Central memory CD8-positive, alpha-beta T cell (primary cell): ENCODE measurements around the gene IL36RN.

Experiments used
- ATAC-seq: fragments of 150-1000 bp; cut with Tn5 transposase; replicated peaks from 2 replicates; pipeline ENCODE4 v1.10.0; 2022; ENCODE audit warnings: mild to moderate bottlenecking, moderate FRiP score, moderate number of reproducible peaks; ENCODE audit not compliant: poor library complexity, severe bottlenecking; ENCODE audit errors: extremely low read depth
- DNase-seq, 2 donors: peaks; one replicate each; pipeline ENCODE4 v3.0.0; 2021; ENCODE audit warnings: low spot score in 2 of 2
- H3K27ac Mint-ChIP-seq: one replicate; pipeline ENCODE4 v1.8.0; 2022; ENCODE audit warnings: low read depth, mild to moderate bottlenecking, moderate library complexity, mixed read lengths
- H3K27me3 Mint-ChIP-seq: one replicate; pipeline ENCODE4 v1.8.0; 2022; ENCODE audit warnings: mixed read lengths
- H3K36me3 Mint-ChIP-seq: one replicate; pipeline ENCODE4 v1.8.0; 2022; ENCODE audit warnings: mild to moderate bottlenecking, moderate library complexity, mixed read lengths; ENCODE audit not compliant: insufficient read depth
- H3K4me1 Mint-ChIP-seq: one replicate; pipeline ENCODE4 v1.8.0; 2022; ENCODE audit warnings: mixed read lengths
- H3K4me3 Mint-ChIP-seq: one replicate; pipeline ENCODE4 v1.8.0; 2022; ENCODE audit warnings: mild to moderate bottlenecking, moderate library complexity, mixed read lengths
- H3K9me3 Mint-ChIP-seq: one replicate; pipeline ENCODE4 v1.8.0; 2022; ENCODE audit warnings: mixed read lengths

The IL36RN gene

GRCh38 chr2:113058998-113059960, at the start of gene IL36RN:
Gene IL36RN, plus strand, starts transcription at chr2:113059198. Its CDS starts 241 bp downstream, at chr2:113059439.
- DNase-seq = no peak
- Mint-ChIP-seq H3K4me1 (no peaks in the 10 kb centered on the region), H3K4me3 (no peak within 1 kb of the TSS), H3K27me3 (peaks cover 42% of the 10 kb centered on the region), H3K27ac (no peak within 1 kb of the TSS), H3K9me3 (peaks cover 12% of the 10 kb centered on the region), H3K36me3 (peaks cover 1% of the 10 kb centered on the region)
- ATAC-seq = no peak

- peaks cover 2% of the 10 kb centered on the region for H3K36me3 Mint-ChIP-seq
- no peak for ATAC-seq
- no peak for DNase-seq
- no peak overlapping the region for H3K4me3 Mint-ChIP-seq
- H3K9me3 Mint-ChIP-seq = no peaks in the 10 kb centered on the region
- no peak overlapping the region for H3K27ac Mint-ChIP-seq
- peaks cover 40% of the 10 kb centered on the region for H3K27me3 Mint-ChIP-seq
- no peaks in the 10 kb centered on the region for H3K4me1 Mint-ChIP-seq
Measured at GRCh38 chr2:113009622-113010021, 49.4 kb upstream of the IL36RN start.

GRCh38 chr2:113010088-113010487, 48.9 kb upstream of the IL36RN start:
- H3K9me3 Mint-ChIP-seq = no peaks in the 10 kb centered on the region
- H3K4me3 Mint-ChIP-seq = no peak overlapping the region
- peaks cover 44% of the 10 kb centered on the region for H3K27me3 Mint-ChIP-seq
- peaks cover 2% of the 10 kb centered on the region for H3K36me3 Mint-ChIP-seq
- H3K4me1 Mint-ChIP-seq = no peaks in the 10 kb centered on the region
- H3K27ac Mint-ChIP-seq = no peak overlapping the region
- no peak for DNase-seq
- no peak for ATAC-seq

GRCh38 chr2:113011108-113011507, 47.9 kb upstream of the IL36RN start:
- Mint-ChIP-seq H3K36me3 (peaks cover 2% of the 10 kb centered on the region), H3K27me3 (peaks cover 46% of the 10 kb centered on the region), H3K4me3 (no peak overlapping the region), H3K27ac (no peak overlapping the region), H3K4me1 (no peaks in the 10 kb centered on the region), H3K9me3 (no peaks in the 10 kb centered on the region)
- no peak for DNase-seq
- no peak for ATAC-seq

GRCh38 chr2:113012436-113013335, 46.3 kb upstream of the IL36RN start:
- ATAC-seq = no peak
- no peaks in the 10 kb centered on the region for H3K9me3 Mint-ChIP-seq
- no peak for DNase-seq
- no peaks in the 10 kb centered on the region for H3K4me1 Mint-ChIP-seq
- peaks cover 2% of the 10 kb centered on the region for H3K36me3 Mint-ChIP-seq
- no peak overlapping the region for H3K4me3 Mint-ChIP-seq
- H3K27ac Mint-ChIP-seq = no peak overlapping the region
- H3K27me3 Mint-ChIP-seq = peaks cover 59% of the 10 kb centered on the region

- H3K27me3 Mint-ChIP-seq = peaks cover 65% of the 10 kb centered on the region
- DNase-seq = no peak
- H3K4me3 Mint-ChIP-seq = no peak overlapping the region
- H3K36me3 Mint-ChIP-seq = peaks cover 2% of the 10 kb centered on the region
- H3K4me1 Mint-ChIP-seq = no peaks in the 10 kb centered on the region
- no peak for ATAC-seq
- no peak overlapping the region for H3K27ac Mint-ChIP-seq
- peaks cover under 1% of the 10 kb centered on the region for H3K9me3 Mint-ChIP-seq
Measured at GRCh38 chr2:113013336-113013661, 45.7 kb upstream of the IL36RN start.

GRCh38 chr2:113014067-113014466, 44.9 kb upstream of the IL36RN start:
- peaks cover 2% of the 10 kb centered on the region for H3K36me3 Mint-ChIP-seq
- no peak overlapping the region for H3K27ac Mint-ChIP-seq
- DNase-seq (no peak), ATAC-seq (no peak)
- no peaks in the 10 kb centered on the region for H3K4me1 Mint-ChIP-seq
- peaks cover 7% of the 10 kb centered on the region for H3K9me3 Mint-ChIP-seq
- no peak overlapping the region for H3K4me3 Mint-ChIP-seq
- peaks cover 72% of the 10 kb centered on the region for H3K27me3 Mint-ChIP-seq

- H3K36me3 Mint-ChIP-seq = peaks cover 2% of the 10 kb centered on the region
- no peak overlapping the region for H3K4me3 Mint-ChIP-seq
- peaks cover 78% of the 10 kb centered on the region for H3K27me3 Mint-ChIP-seq
- ATAC-seq (no peak), DNase-seq (no peak)
- H3K4me1 Mint-ChIP-seq = no peaks in the 10 kb centered on the region
- peaks cover 7% of the 10 kb centered on the region for H3K9me3 Mint-ChIP-seq
- H3K27ac Mint-ChIP-seq = no peak overlapping the region
Measured at GRCh38 chr2:113015042-113015441, 44.0 kb upstream of the IL36RN start.

- no peak overlapping the region for H3K27ac Mint-ChIP-seq
- no peaks in the 10 kb centered on the region for H3K4me1 Mint-ChIP-seq
- DNase-seq (no peak), ATAC-seq (no peak)
- no peak overlapping the region for H3K4me3 Mint-ChIP-seq
- peaks cover 2% of the 10 kb centered on the region for H3K36me3 Mint-ChIP-seq
- H3K27me3 Mint-ChIP-seq = peaks cover 74% of the 10 kb centered on the region
- H3K9me3 Mint-ChIP-seq = peaks cover 7% of the 10 kb centered on the region
Measured at GRCh38 chr2:113015655-113016054, 43.3 kb upstream of the IL36RN start.

- Mint-ChIP-seq H3K27ac (no peak overlapping the region), H3K4me1 (no peaks in the 10 kb centered on the region), H3K9me3 (peaks cover 7% of the 10 kb centered on the region), H3K36me3 (peaks cover 2% of the 10 kb centered on the region), H3K4me3 (no peak overlapping the region), H3K27me3 (peaks cover 59% of the 10 kb centered on the region)
- ATAC-seq = no peak
- no peak for DNase-seq
Measured at GRCh38 chr2:113018509-113018908, 40.5 kb upstream of the IL36RN start.

- peaks cover 7% of the 10 kb centered on the region for H3K9me3 Mint-ChIP-seq
- H3K27ac Mint-ChIP-seq = no peak overlapping the region
- no peaks in the 10 kb centered on the region for H3K36me3 Mint-ChIP-seq
- DNase-seq (no peak), ATAC-seq (no peak)
- no peaks in the 10 kb centered on the region for H3K4me1 Mint-ChIP-seq
- H3K4me3 Mint-ChIP-seq = no peak overlapping the region
- peaks cover 70% of the 10 kb centered on the region for H3K27me3 Mint-ChIP-seq
Measured at GRCh38 chr2:113021312-113021711, 37.7 kb upstream of the IL36RN start.

GRCh38 chr2:113024764-113025163, 34.2 kb upstream of the IL36RN start:
- ATAC-seq = no peak
- Mint-ChIP-seq H3K4me3 (no peak overlapping the region), H3K4me1 (no peaks in the 10 kb centered on the region), H3K27me3 (peaks cover 63% of the 10 kb centered on the region), H3K27ac (no peak overlapping the region), H3K9me3 (no peaks in the 10 kb centered on the region), H3K36me3 (no peaks in the 10 kb centered on the region)
- DNase-seq = no peak
